HEK293T (cell line): Measurements from ENCODE around the gene PSPN.

Experiments used
- ARNT ChIP-seq: fragments of 450-650 bp; IDR thresholded peaks from 2 replicates; pipeline ENCODE4 v1.6.1; 2017; ENCODE audit warnings: mild to moderate bottlenecking
- BHLHE40 ChIP-seq: fragments of 450-650 bp; IDR thresholded peaks from 2 replicates; pipeline ENCODE4 v1.6.1; 2016; ENCODE audit warnings: mild to moderate bottlenecking, moderate library complexity, borderline replicate concordance
- ELF4 ChIP-seq: fragments of 450-650 bp; IDR thresholded peaks from 2 replicates; pipeline ENCODE4 v1.6.1; 2017; ENCODE audit warnings: antibody characterized with exemption
- FOXA1 ChIP-seq: fragments of 450-650 bp; IDR thresholded peaks from 2 replicates; pipeline ENCODE4 v1.6.1; 2016; ENCODE audit warnings: mild to moderate bottlenecking
- FOXK2 ChIP-seq: fragments of 450-650 bp; IDR thresholded peaks from 2 replicates; pipeline ENCODE4 v1.6.1; 2016; ENCODE audit warnings: mild to moderate bottlenecking
- FOXM1 ChIP-seq: fragments of 450-650 bp; IDR thresholded peaks from 2 replicates; pipeline ENCODE4 v1.6.1; 2017; ENCODE audit warnings: mild to moderate bottlenecking, borderline replicate concordance
- HDGF ChIP-seq: fragments of 450-650 bp; IDR thresholded peaks from 2 replicates; pipeline ENCODE4 v1.6.1; 2017; ENCODE audit warnings: antibody characterized with exemption, borderline replicate concordance
- LEF1 ChIP-seq: fragments of 450-650 bp; IDR thresholded peaks from 2 replicates; pipeline ENCODE4 v1.6.1; 2017; ENCODE audit warnings: mild to moderate bottlenecking, borderline replicate concordance
- SP1 ChIP-seq: fragments of 450-650 bp; IDR thresholded peaks from 2 replicates; pipeline ENCODE4 v1.6.1; 2017
- TARDBP ChIP-seq: fragments of 450-650 bp; IDR thresholded peaks from 2 replicates; pipeline ENCODE4 v1.6.1; 2016
- ZNF384 ChIP-seq: fragments of 450-650 bp; IDR thresholded peaks from 2 replicates; pipeline ENCODE4 v1.6.1; 2016
- TF ChIP-seq, protein P1 (sequence below): fragments of 450-650 bp; IDR thresholded peaks from 2 replicates; pipeline ENCODE4 v1.6.1; 2016

DNA sequence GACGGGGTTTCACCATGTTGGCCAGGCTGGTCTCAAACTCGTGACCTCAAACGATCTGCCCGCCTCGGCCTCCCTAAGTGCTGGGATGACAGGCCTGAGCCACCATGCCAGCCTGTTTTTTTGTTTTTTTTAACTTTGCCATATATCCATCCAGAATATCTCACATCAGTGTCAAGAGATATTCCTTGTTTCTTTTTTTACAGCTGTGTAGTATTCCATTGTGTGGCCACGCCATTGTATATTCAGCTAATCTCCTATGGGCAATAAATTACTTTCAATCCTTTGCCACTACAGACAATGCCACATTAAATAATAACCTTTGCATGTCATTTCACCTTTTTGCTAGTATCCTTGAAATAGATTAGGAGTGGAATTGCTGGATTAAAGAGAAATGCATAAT lies 33.6 kb upstream of the PSPN start:
- TF ChIP-seq, protein P1, sequence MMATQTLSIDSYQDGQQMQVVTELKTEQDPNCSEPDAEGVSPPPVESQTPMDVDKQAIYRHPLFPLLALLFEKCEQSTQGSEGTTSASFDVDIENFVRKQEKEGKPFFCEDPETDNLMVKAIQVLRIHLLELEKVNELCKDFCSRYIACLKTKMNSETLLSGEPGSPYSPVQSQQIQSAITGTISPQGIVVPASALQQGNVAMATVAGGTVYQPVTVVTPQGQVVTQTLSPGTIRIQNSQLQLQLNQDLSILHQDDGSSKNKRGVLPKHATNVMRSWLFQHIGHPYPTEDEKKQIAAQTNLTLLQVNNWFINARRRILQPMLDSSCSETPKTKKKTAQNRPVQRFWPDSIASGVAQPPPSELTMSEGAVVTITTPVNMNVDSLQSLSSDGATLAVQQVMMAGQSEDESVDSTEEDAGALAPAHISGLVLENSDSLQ = no peak
- no peak for TF ChIP-seq TARDBP
- no peak for TF ChIP-seq HDGF
- no peak for TF ChIP-seq LEF1
- no peak for TF ChIP-seq FOXK2
- no peak for TF ChIP-seq BHLHE40
- no peak for TF ChIP-seq ELF4
- no peak for TF ChIP-seq SP1
- no peak for TF ChIP-seq FOXA1
- TF ChIP-seq ZNF384 = no peak
- TF ChIP-seq FOXM1 = no peak
- no peak for TF ChIP-seq ARNT
